PFSK-1 (cell line): ENCODE data around the gene TRAK2.

Experiments
- FOXP2 ChIP-seq: optimal IDR thresholded peaks from 2 replicates; pipeline ENCODE3; 2011; ENCODE audit warnings: borderline replicate concordance, control low read depth, inconsistent platforms; ENCODE audit not compliant: insufficient read depth; ENCODE audit errors: extremely low read length, extremely low read depth
- POLR2AphosphoS5 ChIP-seq: IDR thresholded peaks from 2 replicates; pipeline ENCODE4 v1.6.1; 2012; ENCODE audit warnings: low read depth, mild to moderate bottlenecking, control low read depth, low read length, moderate library complexity
- REST ChIP-seq, 2 experiments: IDR thresholded peaks; 2 replicates each; pipeline versions ENCODE4 v1.6.1 to v1.8.0; 2011 to 2012; ENCODE audit warnings: low read depth in 2 of 2, low read length in 2 of 2, control low read depth in 1 of 2, inconsistent platforms in 1 of 2, mild to moderate bottlenecking in 1 of 2, moderate library complexity in 1 of 2; ENCODE audit not compliant: insufficient read depth in 1 of 2
- SIN3A ChIP-seq: IDR thresholded peaks from 2 replicates; pipeline ENCODE4 v1.6.1; 2012; ENCODE audit warnings: mild to moderate bottlenecking, low read length, moderate library complexity, borderline replicate concordance; ENCODE audit not compliant: insufficient read depth
- TAF1 ChIP-seq: IDR thresholded peaks from 2 replicates; pipeline ENCODE4 v1.6.1; 2012; ENCODE audit warnings: low read length, control low read depth, borderline replicate concordance; ENCODE audit not compliant: insufficient read depth

Gene TRAK2

GRCh38 chr2:201327678-201328077, 123.6 kb downstream of the TRAK2 start:
- TF ChIP-seq POLR2AphosphoS5 = no peak
- no peak for TF ChIP-seq REST (IDR thresholded peaks at IDR 0.05; ENCODE audit: insufficient read depth in 1 of 2, low read depth in 2 of 2, low read length in 2 of 2)
- no peak for TF ChIP-seq FOXP2
- no peak for TF ChIP-seq TAF1
- TF ChIP-seq SIN3A = no peak
